NT2/D1 (cell line): Measurements from ENCODE around the gene PLA2G2F.

ENCODE experiments used
- DNase-seq: peaks from one replicate; pipeline ENCODE4 v3.0.0-alpha.2; 2011; ENCODE audit warnings: low read depth, low spot score
- H3K27me3 ChIP-seq: 2 replicates; pipeline ENCODE4 v1.6.0; 2011; ENCODE audit warnings: mild to moderate bottlenecking; ENCODE audit not compliant: insufficient read length, insufficient read depth
- H3K36me3 ChIP-seq: 2 replicates; pipeline ENCODE4 v1.6.1; 2011; ENCODE audit warnings: mild to moderate bottlenecking, low read length, mixed read lengths; ENCODE audit not compliant: insufficient read depth, insufficient read length
- H3K4me1 ChIP-seq: 2 replicates; pipeline ENCODE4 v1.5.1; 2011; ENCODE audit not compliant: insufficient read depth, insufficient read length
- H3K4me3 ChIP-seq: 2 replicates; pipeline ENCODE4 v1.5.1; 2011; ENCODE audit warnings: low read depth; ENCODE audit not compliant: insufficient read length
- H3K9ac ChIP-seq: 2 replicates; pipeline ENCODE4 v1.6.0; 2011; ENCODE audit warnings: low read depth; ENCODE audit not compliant: insufficient read length
- H3K9me3 ChIP-seq: 2 replicates; pipeline ENCODE4 v1.5.1; 2011; ENCODE audit warnings: mild to moderate bottlenecking, low read length; ENCODE audit not compliant: insufficient read depth
- SUZ12 ChIP-seq: IDR thresholded peaks from 2 replicates; pipeline ENCODE4 v1.6.1; 2011; ENCODE audit not compliant: insufficient read length, insufficient read depth; ENCODE audit errors: extremely low read depth
- YY1 ChIP-seq: IDR thresholded peaks from 2 replicates; pipeline ENCODE4 v1.6.1; 2011; ENCODE audit not compliant: insufficient read length, insufficient read depth
- ZNF274 ChIP-seq: IDR thresholded peaks from 2 replicates; pipeline ENCODE4 v1.6.1; 2011; ENCODE audit warnings: mild to moderate bottlenecking, low read depth, low read length

Gene PLA2G2F

GRCh38 chr1:20107796-20108195 is 31.3 kb upstream of the PLA2G2F start:
- no peaks in the 10 kb centered on the region for H3K9me3 ChIP-seq
- TF ChIP-seq SUZ12: no peak
- TF ChIP-seq ZNF274: no peak
- no peak for TF ChIP-seq YY1

GRCh38 chr1:20108366-20109123 is 30.6 kb upstream of the PLA2G2F start:
- TF ChIP-seq YY1: no peak
- no peak for TF ChIP-seq ZNF274
- TF ChIP-seq SUZ12: no peak
- no peak overlapping the region for H3K4me3 ChIP-seq
- no peaks in the 10 kb centered on the region for H3K27me3 ChIP-seq
- no peaks in the 10 kb centered on the region for H3K36me3 ChIP-seq
- no peaks in the 10 kb centered on the region for H3K4me1 ChIP-seq
- H3K9me3 ChIP-seq: no peaks in the 10 kb centered on the region
- DNase-seq: no peak
- no peak overlapping the region for H3K9ac ChIP-seq

More at GRCh38 chr1:20107796-20108195, 31.3 kb upstream of the PLA2G2F start:
- no peaks in the 10 kb centered on the region for H3K4me1 ChIP-seq
- DNase-seq: no peak
- no peak overlapping the region for H3K9ac ChIP-seq
- H3K27me3 ChIP-seq: no peaks in the 10 kb centered on the region
- no peaks in the 10 kb centered on the region for H3K36me3 ChIP-seq
- no peak overlapping the region for H3K4me3 ChIP-seq

DNA sequence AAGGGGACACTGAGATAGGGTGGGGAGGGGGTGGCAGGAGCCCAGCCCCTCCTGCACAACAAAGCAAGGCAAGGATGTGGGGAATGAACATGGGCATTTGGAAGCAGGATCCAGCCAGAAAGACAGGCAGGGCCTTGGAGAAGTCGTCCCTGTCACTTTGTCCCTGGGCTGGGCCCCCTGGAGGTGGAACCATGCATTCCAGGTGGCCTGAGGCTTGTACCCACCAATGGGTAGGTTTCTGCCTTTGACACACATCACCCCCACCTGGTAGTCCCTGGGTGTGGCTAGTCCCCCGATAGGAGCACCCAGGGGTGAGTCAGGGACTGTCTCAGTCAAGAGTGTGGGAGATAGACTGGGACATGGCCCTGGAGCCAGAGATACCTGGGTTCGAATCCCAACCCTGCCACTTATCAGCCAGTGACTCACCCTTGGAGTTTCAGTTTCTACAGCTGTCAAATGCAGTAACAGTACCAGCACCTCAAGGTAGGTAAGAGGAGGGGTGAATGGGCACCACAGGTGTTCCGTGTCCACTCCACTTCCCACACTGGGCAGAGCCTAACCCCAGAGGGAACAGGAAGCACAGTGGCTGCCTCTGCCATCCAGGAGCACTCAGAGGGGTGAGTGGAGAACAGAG is 29.8 kb upstream of the PLA2G2F start:
- Histone ChIP-seq H3K4me1 (peaks cover 4% of the 10 kb centered on the region), H3K36me3 (no peaks in the 10 kb centered on the region), H3K9ac (no peak overlapping the region), H3K9me3 (no peaks in the 10 kb centered on the region), H3K27me3 (no peaks in the 10 kb centered on the region), H3K4me3 (no peak overlapping the region)
- DNase-seq: no peak
- TF ChIP-seq SUZ12 (no peak), ZNF274 (no peak), YY1 (no peak)

GRCh38 chr1:20110679-20111078 is 28.4 kb upstream of the PLA2G2F start:
- no peak for DNase-seq
- Histone ChIP-seq H3K9me3 (no peaks in the 10 kb centered on the region), H3K9ac (no peak overlapping the region), H3K4me1 (peaks cover 4% of the 10 kb centered on the region), H3K4me3 (no peak overlapping the region), H3K36me3 (no peaks in the 10 kb centered on the region), H3K27me3 (no peaks in the 10 kb centered on the region)
- no peak for TF ChIP-seq ZNF274
- TF ChIP-seq YY1: no peak
- no peak for TF ChIP-seq SUZ12

DNA sequence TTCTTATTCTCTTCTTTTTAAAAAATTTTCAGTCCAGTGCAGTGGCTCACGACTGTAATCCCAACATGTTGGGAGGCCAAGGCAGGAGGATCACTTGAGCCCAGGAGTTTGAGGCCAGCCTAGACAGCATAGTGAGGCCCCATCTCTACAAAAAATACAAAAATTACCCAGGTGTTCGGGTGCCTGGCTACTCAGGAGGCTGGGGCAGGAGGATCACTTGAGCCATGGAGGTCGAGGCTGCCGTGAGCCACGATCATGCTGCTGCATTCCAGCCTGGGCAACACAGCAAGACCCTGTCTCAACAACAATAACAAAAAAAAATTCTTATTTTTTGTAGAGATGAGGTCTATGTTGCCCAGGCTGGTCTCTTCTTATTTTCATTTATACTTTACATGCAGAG is 27.7 kb upstream of the PLA2G2F start:
- H3K27me3 ChIP-seq: no peaks in the 10 kb centered on the region
- peaks cover 4% of the 10 kb centered on the region for H3K4me1 ChIP-seq
- no peak overlapping the region for H3K4me3 ChIP-seq
- TF ChIP-seq YY1 (no peak), ZNF274 (no peak), SUZ12 (no peak)
- no peak overlapping the region for H3K9ac ChIP-seq
- H3K36me3 ChIP-seq: no peaks in the 10 kb centered on the region
- H3K9me3 ChIP-seq: no peaks in the 10 kb centered on the region
- DNase-seq: no peak

DNA sequence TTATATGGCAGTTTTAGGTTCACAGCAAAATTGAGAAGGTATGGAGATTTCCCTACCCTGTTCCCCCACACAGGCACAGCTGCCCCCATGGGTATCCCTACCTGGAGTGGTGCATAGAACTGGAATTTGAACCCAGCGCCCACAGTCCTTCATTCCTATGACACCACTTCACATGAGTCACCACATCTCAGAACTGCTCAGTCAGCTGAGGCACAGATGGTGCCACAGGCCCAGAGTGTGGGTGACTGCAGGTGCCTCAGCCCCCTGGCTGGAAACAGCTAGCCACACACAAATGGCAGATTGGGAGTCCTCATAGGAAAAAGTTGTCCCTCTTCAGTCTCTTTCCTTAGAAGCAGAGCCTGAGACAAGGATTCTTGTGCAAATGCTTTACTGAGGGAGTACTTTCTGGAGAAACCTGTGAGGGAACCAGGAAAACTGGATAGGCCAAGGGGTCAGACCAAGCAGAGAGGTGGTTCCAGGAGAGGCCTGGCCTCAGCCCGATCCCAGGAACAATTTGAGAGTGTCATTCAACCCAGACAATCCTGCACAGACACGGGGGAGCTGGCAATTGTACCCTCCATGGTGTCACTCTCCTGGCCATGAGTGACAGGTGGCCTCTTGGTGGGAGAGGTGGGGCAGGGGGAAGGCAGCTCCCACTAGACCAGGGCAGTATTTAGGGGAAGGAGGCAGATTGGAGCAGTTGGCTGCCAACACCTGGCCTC is 26.7 kb upstream of the PLA2G2F start:
- H3K4me1 ChIP-seq: peaks cover 4% of the 10 kb centered on the region
- TF ChIP-seq SUZ12: no peak
- no peak for DNase-seq

GRCh38 chr1:20114021-20114648 is 25.0 kb upstream of the PLA2G2F start:
- TF ChIP-seq YY1 (no peak), ZNF274 (no peak), SUZ12 (no peak)
- no peaks in the 10 kb centered on the region for H3K27me3 ChIP-seq
- H3K9ac ChIP-seq: no peak overlapping the region
- no peak for DNase-seq
- no peaks in the 10 kb centered on the region for H3K36me3 ChIP-seq
- peaks cover 4% of the 10 kb centered on the region for H3K4me1 ChIP-seq
- H3K4me3 ChIP-seq: no peak overlapping the region
- H3K9me3 ChIP-seq: no peaks in the 10 kb centered on the region

More for the DNA sequence above, 26.7 kb upstream of the PLA2G2F start:
- Histone ChIP-seq H3K9ac (no peak overlapping the region), H3K9me3 (no peaks in the 10 kb centered on the region), H3K4me3 (no peak overlapping the region), H3K27me3 (no peaks in the 10 kb centered on the region), H3K36me3 (no peaks in the 10 kb centered on the region)
